ENCODE results near the gene KCNQ5.

Gene KCNQ5

DNA sequence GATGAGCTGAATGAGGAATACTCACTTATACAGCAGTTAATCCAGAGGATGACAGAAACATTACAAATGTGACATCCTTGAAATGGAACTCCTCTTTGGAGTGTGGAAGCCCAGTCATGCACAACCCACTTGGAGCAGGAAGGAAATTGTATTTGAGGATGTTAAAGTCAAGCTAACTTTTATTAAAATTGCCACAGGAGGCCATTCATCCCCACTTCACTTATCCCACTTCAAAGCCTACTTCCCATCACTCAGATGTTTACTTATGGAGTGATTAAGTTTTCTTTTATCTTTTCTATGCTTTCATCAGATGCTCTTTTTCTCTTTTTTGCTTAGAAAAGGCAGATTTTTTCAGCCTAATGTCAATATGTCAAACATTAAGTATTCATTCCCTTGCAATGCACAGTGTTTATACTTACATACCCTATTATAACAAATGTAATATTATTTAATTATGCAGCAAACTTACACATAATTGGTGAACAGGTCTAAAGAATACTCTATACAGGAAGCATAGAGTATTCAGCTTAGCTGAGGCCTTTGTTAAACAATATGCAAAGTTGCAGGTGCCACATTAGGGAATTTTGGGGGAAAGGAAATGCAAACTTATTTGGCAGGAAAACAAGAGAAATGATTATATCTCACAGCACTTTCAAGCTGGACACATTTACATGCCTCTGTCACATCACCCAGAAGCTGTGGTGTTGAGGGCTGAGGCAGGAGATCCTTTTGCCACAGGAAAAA is 454.5 kb downstream of the KCNQ5 start:
- Histone ChIP-seq H3K27ac (ENCODE audit: low read depth, low read length) (0 out of 2 replicates have a peak overlapping the region, but pooled peaks have one; percentile 14), H3K4me1 (ENCODE audit: control insufficient read depth, low read length) (peaks cover 16% of the 10 kb centered on the region), H3K4me3 (ENCODE audit: low read length) (0 out of 2 replicates have a peak overlapping the region, but pooled peaks have one; percentile 9), H3K9me2 (replicated peaks; ENCODE audit: control insufficient read depth, low read length) (no peaks in the 10 kb centered on the region), H3K4me2 (ENCODE audit: low read length) (peak overlapping the region; percentile 38), H3K9me3 (ENCODE audit: control insufficient read depth, insufficient read depth, low read length) (no peaks in the 10 kb centered on the region), H3K79me2 (ENCODE audit: control insufficient read depth, low read length) (no peaks in the 10 kb centered on the region), H3K36me3 (ENCODE audit: control insufficient read depth, low read length) (peaks cover 12% of the 10 kb centered on the region; the same call in 1 of the 2 replicates), H3F3A (ENCODE audit: control insufficient read depth, insufficient read depth) (no peaks in the 10 kb centered on the region), H3K27me3 (ENCODE audit: control insufficient read depth, low read length) (no peaks in the 10 kb centered on the region), H4K20me1 (ENCODE audit: control insufficient read depth, insufficient read depth, low read depth, low read length) (no peaks in the 10 kb centered on the region)
- TF ChIP-seq, protein P1, sequence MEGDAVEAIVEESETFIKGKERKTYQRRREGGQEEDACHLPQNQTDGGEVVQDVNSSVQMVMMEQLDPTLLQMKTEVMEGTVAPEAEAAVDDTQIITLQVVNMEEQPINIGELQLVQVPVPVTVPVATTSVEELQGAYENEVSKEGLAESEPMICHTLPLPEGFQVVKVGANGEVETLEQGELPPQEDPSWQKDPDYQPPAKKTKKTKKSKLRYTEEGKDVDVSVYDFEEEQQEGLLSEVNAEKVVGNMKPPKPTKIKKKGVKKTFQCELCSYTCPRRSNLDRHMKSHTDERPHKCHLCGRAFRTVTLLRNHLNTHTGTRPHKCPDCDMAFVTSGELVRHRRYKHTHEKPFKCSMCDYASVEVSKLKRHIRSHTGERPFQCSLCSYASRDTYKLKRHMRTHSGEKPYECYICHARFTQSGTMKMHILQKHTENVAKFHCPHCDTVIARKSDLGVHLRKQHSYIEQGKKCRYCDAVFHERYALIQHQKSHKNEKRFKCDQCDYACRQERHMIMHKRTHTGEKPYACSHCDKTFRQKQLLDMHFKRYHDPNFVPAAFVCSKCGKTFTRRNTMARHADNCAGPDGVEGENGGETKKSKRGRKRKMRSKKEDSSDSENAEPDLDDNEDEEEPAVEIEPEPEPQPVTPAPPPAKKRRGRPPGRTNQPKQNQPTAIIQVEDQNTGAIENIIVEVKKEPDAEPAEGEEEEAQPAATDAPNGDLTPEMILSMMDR (IDR thresholded peaks at IDR 0.05; ENCODE audit: low read depth, low read length, poor library complexity, severe bottlenecking) = no peak
- TF ChIP-seq EZH2phosphoT487 (IDR thresholded peaks at IDR 0.05; ENCODE audit: borderline replicate concordance, low read length) = no peak

DNA sequence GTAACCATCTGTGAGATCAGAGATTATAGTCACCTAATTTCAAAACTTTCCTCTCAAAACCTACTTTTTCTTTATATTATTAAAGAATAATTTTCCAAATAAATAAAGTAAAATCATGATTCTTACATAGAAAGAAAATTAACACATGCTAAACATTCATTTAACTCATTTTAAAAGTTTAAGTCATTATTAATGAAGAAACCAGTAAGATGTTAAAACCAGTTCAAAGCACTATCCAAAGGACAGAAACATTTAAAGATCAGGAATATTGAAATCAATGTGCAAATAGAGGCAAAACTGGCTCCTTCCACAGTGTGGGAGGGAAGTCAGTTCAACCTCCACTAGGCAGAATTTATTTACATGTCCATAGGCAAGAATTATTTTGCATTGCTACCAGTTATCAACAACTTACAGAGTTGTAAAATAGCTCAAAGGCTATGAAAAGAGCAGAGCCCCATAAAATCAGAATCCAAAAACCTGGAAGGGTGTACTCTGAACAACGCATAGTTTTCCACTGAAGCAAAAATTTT is 456.5 kb downstream of the KCNQ5 start:
- no peak overlapping the region for H3K27ac ChIP-seq (ENCODE audit: low read depth, low read length)
- TF ChIP-seq, protein P1 (IDR thresholded peaks at IDR 0.05; ENCODE audit: low read depth, low read length, poor library complexity, severe bottlenecking) = no peak

DNA sequence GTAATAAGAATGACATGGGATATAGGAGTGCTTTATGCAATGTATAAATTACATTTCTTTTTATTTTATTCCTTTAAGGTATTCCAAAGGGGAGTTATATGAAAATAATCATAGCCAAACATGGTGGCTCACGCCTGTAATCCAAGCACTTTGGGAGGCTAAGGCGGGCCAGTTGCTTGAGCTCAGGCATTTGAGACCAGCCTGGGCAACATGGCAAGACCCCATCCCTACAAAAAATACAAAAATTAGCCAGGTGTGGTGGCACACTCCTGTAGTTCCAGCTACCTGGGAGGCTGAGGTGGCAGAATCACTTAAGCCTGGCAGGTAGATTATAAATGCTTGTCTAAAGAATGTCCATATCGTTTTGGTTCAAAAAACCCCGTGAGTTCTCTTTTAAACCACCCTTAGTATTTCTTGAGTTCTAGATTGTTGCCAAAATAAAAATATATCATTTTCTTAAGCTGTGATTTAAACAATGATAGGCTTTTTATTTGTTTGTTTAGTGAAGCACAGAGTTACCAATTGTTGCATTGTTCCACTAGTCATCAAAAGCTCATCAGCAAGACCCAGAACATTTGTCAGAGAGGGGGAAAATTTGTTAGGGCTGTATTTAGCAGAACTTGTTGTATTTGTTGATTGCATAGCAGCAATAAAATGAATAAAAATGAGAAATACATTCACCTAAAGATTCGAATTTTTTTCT is 457.2 kb downstream of the KCNQ5 start:
- Histone ChIP-seq H3K27ac (ENCODE audit: low read depth, low read length) (no peak overlapping the region), H3K9me3 (ENCODE audit: control insufficient read depth, insufficient read depth, low read length) (no peaks in the 10 kb centered on the region), H3K27me3 (ENCODE audit: control insufficient read depth, low read length) (no peaks in the 10 kb centered on the region), H3K9me2 (replicated peaks; ENCODE audit: control insufficient read depth, low read length) (no peaks in the 10 kb centered on the region), H3K4me3 (ENCODE audit: low read length) (no peak overlapping the region), H3K36me3 (ENCODE audit: control insufficient read depth, low read length) (peaks cover 14% of the 10 kb centered on the region; the same call in 1 of the 2 replicates), H3K79me2 (ENCODE audit: control insufficient read depth, low read length) (no peaks in the 10 kb centered on the region), H4K20me1 (ENCODE audit: control insufficient read depth, insufficient read depth, low read depth, low read length) (no peaks in the 10 kb centered on the region), H3K4me1 (ENCODE audit: control insufficient read depth, low read length) (peaks cover 16% of the 10 kb centered on the region), H3K4me2 (ENCODE audit: low read length) (no peak overlapping the region), H3F3A (ENCODE audit: control insufficient read depth, insufficient read depth) (no peaks in the 10 kb centered on the region)
- TF ChIP-seq, protein P1 (IDR thresholded peaks at IDR 0.05; ENCODE audit: low read depth, low read length, poor library complexity, severe bottlenecking) = no peak
- TF ChIP-seq EZH2phosphoT487 (IDR thresholded peaks at IDR 0.05; ENCODE audit: borderline replicate concordance, low read length) = no peak

More for the DNA sequence above, 456.5 kb downstream of the KCNQ5 start:
- Histone ChIP-seq H3K9me2 (replicated peaks; ENCODE audit: control insufficient read depth, low read length) (no peaks in the 10 kb centered on the region), H3K79me2 (ENCODE audit: control insufficient read depth, low read length) (no peaks in the 10 kb centered on the region), H4K20me1 (ENCODE audit: control insufficient read depth, insufficient read depth, low read depth, low read length) (no peaks in the 10 kb centered on the region), H3K36me3 (ENCODE audit: control insufficient read depth, low read length) (peaks cover 12% of the 10 kb centered on the region; the same call in 1 of the 2 replicates), H3K4me3 (ENCODE audit: low read length) (no peak overlapping the region), H3K27me3 (ENCODE audit: control insufficient read depth, low read length) (no peaks in the 10 kb centered on the region), H3F3A (ENCODE audit: control insufficient read depth, insufficient read depth) (no peaks in the 10 kb centered on the region), H3K4me2 (ENCODE audit: low read length) (no peak overlapping the region), H3K9me3 (ENCODE audit: control insufficient read depth, insufficient read depth, low read length) (no peaks in the 10 kb centered on the region), H3K4me1 (ENCODE audit: control insufficient read depth, low read length) (peaks cover 16% of the 10 kb centered on the region)

Data from DOHH2 (cell line).